ENCODE results near the gene NUDCD3.

DNA sequence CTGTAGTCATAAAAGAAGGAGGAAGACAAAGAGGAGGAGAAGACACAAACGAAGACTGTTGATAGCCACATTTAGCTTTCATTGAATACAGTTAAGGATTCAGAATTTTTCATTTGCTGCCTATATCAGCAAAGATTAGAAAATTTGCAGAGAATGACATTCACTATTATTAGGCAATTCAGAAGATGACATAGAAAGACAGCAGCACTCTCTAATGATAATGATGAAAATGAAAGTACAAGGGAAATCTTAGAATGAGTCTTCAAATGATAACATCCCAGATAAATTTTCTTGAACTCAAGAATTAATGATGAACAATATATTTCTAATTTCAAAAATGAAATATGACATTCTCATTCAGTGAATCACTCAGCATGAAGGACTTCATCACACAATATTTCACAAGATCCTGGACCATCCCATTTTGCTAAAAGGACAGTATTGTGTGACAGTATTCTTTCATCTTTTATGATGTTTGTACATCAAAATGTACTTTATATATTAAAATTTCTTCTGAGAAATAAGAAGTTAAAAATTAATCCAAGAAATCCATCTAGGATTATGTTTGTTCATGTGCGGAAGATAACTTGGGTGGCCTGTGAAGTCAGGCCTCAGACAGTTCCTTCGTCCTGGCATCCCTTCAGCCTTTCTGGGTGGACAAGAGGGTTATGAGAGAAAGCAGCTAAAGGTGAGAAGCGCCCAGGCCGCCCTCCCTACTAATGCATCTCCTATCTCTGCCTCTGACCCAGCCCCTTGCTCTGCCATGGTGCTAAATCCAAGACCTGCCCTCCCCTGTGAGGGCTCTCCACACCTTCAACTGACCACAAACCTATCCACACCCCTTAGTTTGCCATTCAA, 117.7 kb downstream of the NUDCD3 start:
- TF ChIP-seq EP300 (IDR thresholded peaks at IDR 0.05) (no peak), POLR2A (IDR thresholded peaks at IDR 0.05; ENCODE audit: low read depth) (no peak)
- TF ChIP-seq, protein P1, sequence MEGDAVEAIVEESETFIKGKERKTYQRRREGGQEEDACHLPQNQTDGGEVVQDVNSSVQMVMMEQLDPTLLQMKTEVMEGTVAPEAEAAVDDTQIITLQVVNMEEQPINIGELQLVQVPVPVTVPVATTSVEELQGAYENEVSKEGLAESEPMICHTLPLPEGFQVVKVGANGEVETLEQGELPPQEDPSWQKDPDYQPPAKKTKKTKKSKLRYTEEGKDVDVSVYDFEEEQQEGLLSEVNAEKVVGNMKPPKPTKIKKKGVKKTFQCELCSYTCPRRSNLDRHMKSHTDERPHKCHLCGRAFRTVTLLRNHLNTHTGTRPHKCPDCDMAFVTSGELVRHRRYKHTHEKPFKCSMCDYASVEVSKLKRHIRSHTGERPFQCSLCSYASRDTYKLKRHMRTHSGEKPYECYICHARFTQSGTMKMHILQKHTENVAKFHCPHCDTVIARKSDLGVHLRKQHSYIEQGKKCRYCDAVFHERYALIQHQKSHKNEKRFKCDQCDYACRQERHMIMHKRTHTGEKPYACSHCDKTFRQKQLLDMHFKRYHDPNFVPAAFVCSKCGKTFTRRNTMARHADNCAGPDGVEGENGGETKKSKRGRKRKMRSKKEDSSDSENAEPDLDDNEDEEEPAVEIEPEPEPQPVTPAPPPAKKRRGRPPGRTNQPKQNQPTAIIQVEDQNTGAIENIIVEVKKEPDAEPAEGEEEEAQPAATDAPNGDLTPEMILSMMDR (IDR thresholded peaks at IDR 0.05) = no peak

Data from esophagus muscularis mucosa (tissue), 4 donors.